ENCODE results near the gene IL17C.

IL17C gene

GRCh38 chr16:88677721-88678120, 39.3 kb downstream of the IL17C start:
- Histone ChIP-seq H3K9ac (no peak overlapping the region), H3K36me3 (peaks cover 0 to 68% (median 18%) of the 10 kb centered on the region in 11 experiments; a peak in 12 of 22 replicates), H4K20me1 (peaks cover 0 to 51% (median 0%) of the 10 kb centered on the region in 11 experiments; a peak in 3 of 22 replicates), H3K4me3 (no peak overlapping the region), H3K4me1 (peaks cover 24 to 74% (median 55%) of the 10 kb centered on the region in 10 experiments), H3K27me3 (no peaks in the 10 kb centered on the region), H3K4me2 (no peak overlapping the region), H3K27ac (no peak overlapping the region), H3K9me3 (replicated peaks in 1 of 11) (no peaks in the 10 kb centered on the region)
- TF ChIP-seq Cebpa-rat (IDR thresholded peaks at IDR 0.05), result no peak

- peaks cover 0 to 46% (median 0%) of the 10 kb centered on the region in 11 experiments; a peak in 3 of 22 replicates for H4K20me1 ChIP-seq
- H3K27ac ChIP-seq, result peak overlapping the region in 1 of 11 experiments; percentile 21; a peak in 2 of 22 replicates
- H3K36me3 ChIP-seq, result peaks cover 0 to 64% (median 18%) of the 10 kb centered on the region in 11 experiments; a peak in 12 of 22 replicates
- no peak overlapping the region for H3K4me2 ChIP-seq
- H3K4me1 ChIP-seq, result peaks cover 30 to 70% (median 57%) of the 10 kb centered on the region in 10 experiments
- H3K27me3 ChIP-seq, result no peaks in the 10 kb centered on the region
- no peak overlapping the region for H3K9ac ChIP-seq
- no peak overlapping the region for H3K4me3 ChIP-seq
- no peak for TF ChIP-seq Cebpa-rat (IDR thresholded peaks at IDR 0.05)
- no peaks in the 10 kb centered on the region for H3K9me3 ChIP-seq (replicated peaks in 1 of 11)
Measured at GRCh38 chr16:88678224-88678979, 40.0 kb downstream of the IL17C start.

- Histone ChIP-seq H3K27me3 (peaks cover 0 to 5% (median 0%) of the 10 kb centered on the region in 11 experiments; a peak in 5 of 22 replicates), H3K4me3 (no peak overlapping the region), H3K4me2 (peak overlapping the region; percentile 73 to 97 (median 83)), H3K9ac (peak overlapping the region in 7 of 11 experiments; percentile 27 to 96 (median 89); a peak in 10 of 22 replicates), H4K20me1 (peaks cover 0 to 39% (median 0%) of the 10 kb centered on the region in 11 experiments; a peak in 3 of 22 replicates), H3K9me3 (replicated peaks in 1 of 11) (no peaks in the 10 kb centered on the region), H3K4me1 (peaks cover 52 to 71% (median 59%) of the 10 kb centered on the region in 10 experiments), H3K36me3 (peaks cover 0 to 45% (median 11%) of the 10 kb centered on the region in 11 experiments; a peak in 9 of 22 replicates), H3K27ac (peak overlapping the region in 6 of 11 experiments; percentile 88 to 99 (median 98); a peak in 7 of 22 replicates)
- TF ChIP-seq Cebpa-rat (IDR thresholded peaks at IDR 0.05), result no peak
Measured at GRCh38 chr16:88680554-88681083, 42.2 kb downstream of the IL17C start.

- no peaks in the 10 kb centered on the region for H3K9me3 ChIP-seq (replicated peaks in 1 of 11)
- peak overlapping the region in 9 of 11 experiments; percentile 88 to 99 (median 97); a peak in 18 of 22 replicates for H3K27ac ChIP-seq
- H3K4me3 ChIP-seq, result peak overlapping the region in 1 of 10 experiments; percentile 10; a peak in 1 of 20 replicates
- H4K20me1 ChIP-seq, result peaks cover 0 to 34% (median 0%) of the 10 kb centered on the region in 11 experiments; a peak in 3 of 22 replicates
- H3K27me3 ChIP-seq, result peaks cover 0 to 6% (median 0%) of the 10 kb centered on the region in 11 experiments; a peak in 5 of 22 replicates
- H3K9ac ChIP-seq, result peak overlapping the region in 9 of 11 experiments; percentile 80 to 96 (median 89); a peak in 17 of 22 replicates
- H3K4me2 ChIP-seq, result peak overlapping the region; percentile 73 to 97 (median 83)
- H3K4me1 ChIP-seq, result peaks cover 52 to 71% (median 62%) of the 10 kb centered on the region in 10 experiments
- no peak for TF ChIP-seq Cebpa-rat (IDR thresholded peaks at IDR 0.05)
- peaks cover 0 to 39% (median 11%) of the 10 kb centered on the region in 11 experiments; a peak in 9 of 22 replicates for H3K36me3 ChIP-seq
Measured at GRCh38 chr16:88681084-88681680, 42.8 kb downstream of the IL17C start.

- H3K27me3 ChIP-seq, result peaks cover 0 to 6% (median 0%) of the 10 kb centered on the region in 11 experiments; a peak in 5 of 22 replicates
- H3K36me3 ChIP-seq, result peaks cover 0 to 32% (median 10%) of the 10 kb centered on the region in 11 experiments; a peak in 8 of 22 replicates
- H3K9ac ChIP-seq, result peak overlapping the region; percentile 63 to 96 (median 88); a peak in 21 of 22 replicates
- H3K27ac ChIP-seq, result peak overlapping the region; percentile 59 to 99 (median 96); a peak in 21 of 22 replicates
- H3K4me2 ChIP-seq, result peak overlapping the region; percentile 73 to 97 (median 83)
- H3K4me1 ChIP-seq, result peaks cover 49 to 73% (median 65%) of the 10 kb centered on the region in 10 experiments
- peak overlapping the region in 3 of 10 experiments; percentile 10 to 35 (median 20); a peak in 2 of 20 replicates for H3K4me3 ChIP-seq
- H3K9me3 ChIP-seq (replicated peaks in 1 of 11), result no peaks in the 10 kb centered on the region
- peaks cover 0 to 29% (median 0%) of the 10 kb centered on the region in 11 experiments; a peak in 4 of 22 replicates for H4K20me1 ChIP-seq
- TF ChIP-seq Cebpa-rat (IDR thresholded peaks at IDR 0.05), result no peak
Measured at GRCh38 chr16:88681709-88682451, 43.5 kb downstream of the IL17C start.

GRCh38 chr16:88684569-88685155, 46.3 kb downstream of the IL17C start:
- Histone ChIP-seq H3K36me3 (peaks cover 0 to 9% (median 0%) of the 10 kb centered on the region in 11 experiments; a peak in 5 of 22 replicates), H3K9ac (peak overlapping the region in 10 of 11 experiments; percentile 7 to 81 (median 77); a peak in 16 of 22 replicates), H3K9me3 (replicated peaks in 1 of 11) (no peaks in the 10 kb centered on the region), H3K4me1 (peaks cover 52 to 73% (median 67%) of the 10 kb centered on the region in 10 experiments), H4K20me1 (peaks cover 0 to 14% (median 0%) of the 10 kb centered on the region in 11 experiments; a peak in 4 of 22 replicates), H3K4me2 (peak overlapping the region; percentile 90 to 100 (median 98)), H3K4me3 (peak overlapping the region in 7 of 10 experiments; percentile 67 to 82 (median 79); a peak in 11 of 20 replicates), H3K27ac (peak overlapping the region in 8 of 11 experiments; percentile 15 to 74 (median 38); a peak in 12 of 22 replicates), H3K27me3 (peaks cover 0 to 6% (median 0%) of the 10 kb centered on the region in 11 experiments; a peak in 5 of 22 replicates)
- no peak for TF ChIP-seq Cebpa-rat (IDR thresholded peaks at IDR 0.05)
